Measurements from ENCODE around the gene FGF4. TPM values are rescaled to one million over a fixed set of nuclear protein-coding genes. Genes with fewer than 3 reads are reported as not detected.

Gene FGF4
- total RNA-seq, 1 donor from 2014 or later: not detected

GRCh38 chr11:69791276-69792180 is 16.4 kb upstream of the FGF4 start:
- no peaks in the 10 kb centered on the region for H3K36me3 ChIP-seq
- intact Hi-C loops (cut with DNase I): no loop called here
- no peaks in the 10 kb centered on the region for H3K27me3 ChIP-seq
- no peak for DNase-seq (ENCODE audit: low spot score in 2 of 2)
- H3K9me3 ChIP-seq: no peaks in the 10 kb centered on the region
- TF ChIP-seq CTCF (IDR thresholded peaks at IDR 0.05): no peak
- no peaks in the 10 kb centered on the region for H3K4me1 ChIP-seq
- H3K27ac ChIP-seq: no peak overlapping the region
- no peak overlapping the region for H3K4me3 ChIP-seq

- no peak overlapping the region for H3K4me3 ChIP-seq
- DNase-seq (ENCODE audit: low spot score in 2 of 2): no peak
- H3K36me3 ChIP-seq: no peaks in the 10 kb centered on the region
- no peaks in the 10 kb centered on the region for H3K9me3 ChIP-seq
- H3K27ac ChIP-seq: no peak overlapping the region
- TF ChIP-seq CTCF (IDR thresholded peaks at IDR 0.05): no peak
- intact Hi-C loops (cut with DNase I): no loop called here
- no peaks in the 10 kb centered on the region for H3K27me3 ChIP-seq
- H3K4me1 ChIP-seq: no peaks in the 10 kb centered on the region
Measured at GRCh38 chr11:69788956-69789355, 13.8 kb upstream of the FGF4 start.

- no peaks in the 10 kb centered on the region for H3K27me3 ChIP-seq
- H3K4me3 ChIP-seq: no peak overlapping the region
- intact Hi-C loops (cut with DNase I): no loop called here
- H3K27ac ChIP-seq: no peak overlapping the region
- no peak for DNase-seq (ENCODE audit: low spot score in 2 of 2)
- TF ChIP-seq CTCF (IDR thresholded peaks at IDR 0.05): no peak
- H3K36me3 ChIP-seq: no peaks in the 10 kb centered on the region
- no peaks in the 10 kb centered on the region for H3K4me1 ChIP-seq
- H3K9me3 ChIP-seq: no peaks in the 10 kb centered on the region
Measured at GRCh38 chr11:69787906-69788305, 12.8 kb upstream of the FGF4 start.

GRCh38 chr11:69787457-69787856 is 12.3 kb upstream of the FGF4 start:
- H3K9me3 ChIP-seq: no peaks in the 10 kb centered on the region
- no peak overlapping the region for H3K4me3 ChIP-seq
- no peaks in the 10 kb centered on the region for H3K27me3 ChIP-seq
- no peak overlapping the region for H3K27ac ChIP-seq
- no peaks in the 10 kb centered on the region for H3K36me3 ChIP-seq
- intact Hi-C loops (cut with DNase I): no loop called here
- no peaks in the 10 kb centered on the region for H3K4me1 ChIP-seq
- no peak for DNase-seq (ENCODE audit: low spot score in 2 of 2)
- TF ChIP-seq CTCF (IDR thresholded peaks at IDR 0.05): no peak

- H3K4me3 ChIP-seq: no peak overlapping the region
- intact Hi-C loops (cut with DNase I): no loop called here
- no peak overlapping the region for H3K27ac ChIP-seq
- H3K27me3 ChIP-seq: no peaks in the 10 kb centered on the region
- TF ChIP-seq CTCF (IDR thresholded peaks at IDR 0.05): no peak
- no peaks in the 10 kb centered on the region for H3K4me1 ChIP-seq
- DNase-seq (ENCODE audit: low spot score in 2 of 2): no peak
- H3K9me3 ChIP-seq: no peaks in the 10 kb centered on the region
- H3K36me3 ChIP-seq: no peaks in the 10 kb centered on the region
Measured at GRCh38 chr11:69781241-69781640, 6.1 kb upstream of the FGF4 start.

Measured in ascending aorta (tissue), 2 donors.